Measurements from ENCODE around the gene ACR. TPM values are rescaled to one million over a fixed set of nuclear protein-coding genes. Genes with fewer than 3 reads are reported as not detected.

The ACR gene
- total RNA-seq, 2 experiments from 2014 or later, result not detected

- DNase-seq, result no peak
- Mint-ChIP-seq H3K36me3 (ENCODE audit: low read depth) (no peaks in the 10 kb centered on the region), H3K4me1 (ENCODE audit: low read depth) (peaks cover 13% of the 10 kb centered on the region), H3K27ac (no peak overlapping the region), H3K27me3 (no peaks in the 10 kb centered on the region), H3K4me3 (no peak overlapping the region), H3K9me3 (no peaks in the 10 kb centered on the region)
- TF ChIP-seq CTCF (IDR thresholded peaks at IDR 0.05), result no peak
- no peak for ATAC-seq
- intact Hi-C loops (cut with micrococcal nuclease), result no loop called here
- ChIA-PET CTCF (no interaction called here), POLR2A (no interaction called here)
Measured at GRCh38 chr22:50705851-50706351, 32.1 kb upstream of the ACR start.

- ChIA-PET CTCF (no interaction called here), POLR2A (no interaction called here)
- no peaks in the 10 kb centered on the region for H3K36me3 Mint-ChIP-seq (ENCODE audit: low read depth)
- intact Hi-C loops (cut with micrococcal nuclease), result no loop called here
- H3K27ac Mint-ChIP-seq, result no peak overlapping the region
- H3K4me1 Mint-ChIP-seq (ENCODE audit: low read depth), result peaks cover 13% of the 10 kb centered on the region
- DNase-seq, result no peak
- no peak for ATAC-seq
- H3K27me3 Mint-ChIP-seq, result no peaks in the 10 kb centered on the region
- no peak for TF ChIP-seq CTCF (IDR thresholded peaks at IDR 0.05)
- H3K9me3 Mint-ChIP-seq, result no peaks in the 10 kb centered on the region
- no peak overlapping the region for H3K4me3 Mint-ChIP-seq
Measured at GRCh38 chr22:50706481-50707125, 31.4 kb upstream of the ACR start.

- H3K27me3 Mint-ChIP-seq, result no peaks in the 10 kb centered on the region
- intact Hi-C loops (cut with micrococcal nuclease), result no loop called here
- H3K4me3 Mint-ChIP-seq, result no peak overlapping the region
- H3K27ac Mint-ChIP-seq, result no peak overlapping the region
- no peaks in the 10 kb centered on the region for H3K36me3 Mint-ChIP-seq (ENCODE audit: low read depth)
- CTCF ChIA-PET, result no interaction called here
- POLR2A ChIA-PET, result no interaction called here
- no peak for TF ChIP-seq CTCF (IDR thresholded peaks at IDR 0.05)
- H3K4me1 Mint-ChIP-seq (ENCODE audit: low read depth), result no peaks in the 10 kb centered on the region
- no peak for DNase-seq
- H3K9me3 Mint-ChIP-seq, result no peaks in the 10 kb centered on the region
- no peak for ATAC-seq
Measured at GRCh38 chr22:50708474-50708873, 29.5 kb upstream of the ACR start.

GRCh38 chr22:50708996-50709395 lies 29.0 kb upstream of the ACR start:
- no peak for TF ChIP-seq CTCF (IDR thresholded peaks at IDR 0.05)
- H3K4me1 Mint-ChIP-seq (ENCODE audit: low read depth), result no peaks in the 10 kb centered on the region
- CTCF ChIA-PET, result no interaction called here
- H3K4me3 Mint-ChIP-seq, result no peak overlapping the region
- no peak for ATAC-seq
- POLR2A ChIA-PET, result no interaction called here
- no peaks in the 10 kb centered on the region for H3K9me3 Mint-ChIP-seq
- no peaks in the 10 kb centered on the region for H3K27me3 Mint-ChIP-seq
- DNase-seq, result no peak
- intact Hi-C loops (cut with micrococcal nuclease), result no loop called here
- H3K27ac Mint-ChIP-seq, result no peak overlapping the region
- H3K36me3 Mint-ChIP-seq (ENCODE audit: low read depth), result no peaks in the 10 kb centered on the region

GRCh38 chr22:50710221-50710620 lies 27.8 kb upstream of the ACR start:
- POLR2A ChIA-PET, result no interaction called here
- Mint-ChIP-seq H3K4me1 (ENCODE audit: low read depth) (no peaks in the 10 kb centered on the region), H3K9me3 (no peaks in the 10 kb centered on the region), H3K27me3 (no peaks in the 10 kb centered on the region), H3K27ac (no peak overlapping the region), H3K36me3 (ENCODE audit: low read depth) (no peaks in the 10 kb centered on the region), H3K4me3 (no peak overlapping the region)
- DNase-seq (no peak), ATAC-seq (no peak)
- CTCF ChIA-PET, result no interaction called here
- intact Hi-C loops (cut with micrococcal nuclease), result no loop called here
- TF ChIP-seq CTCF (IDR thresholded peaks at IDR 0.05), result no peak

Measured in activated CD8-positive, alpha-beta T cell treated with anti-CD3 and anti-CD28 coated beads for 36 hours (primary cell).